GM18867 (cell line): ENCODE measurements around the gene PACC1.
A peak's percentile ranks its signal among the peaks of the same experiment; 100 is the strongest.

Source experiments
- ATAC-seq: cut with Tn5 transposase; IDR thresholded peaks from one replicate; pipeline ENCODE4 v1.9.1; 2021; ENCODE audit warnings: mild to moderate bottlenecking, moderate library complexity; ENCODE audit not compliant: unreplicated experiment

PACC1 gene

DNA sequence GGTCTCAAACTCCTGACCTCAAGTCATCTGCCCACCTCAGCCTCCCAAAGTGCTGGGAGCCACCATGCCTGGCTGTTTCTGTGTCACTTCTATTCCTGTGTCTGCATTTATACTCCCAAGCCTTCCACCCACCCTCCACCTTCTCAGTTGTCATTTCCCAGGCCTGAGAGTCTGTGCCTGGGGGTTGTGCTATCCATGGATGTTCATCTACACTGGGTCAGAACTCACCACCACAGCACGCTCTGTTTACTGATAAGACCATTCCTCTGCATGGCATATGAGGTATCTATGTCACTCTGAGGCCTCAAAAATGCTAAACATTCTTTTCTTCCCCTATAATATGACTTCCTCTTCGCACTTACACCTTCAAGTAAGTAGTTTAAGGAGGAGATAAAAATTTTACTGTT, 24.1 kb upstream of the PACC1 start:
- ATAC-seq = no peak

DNA sequence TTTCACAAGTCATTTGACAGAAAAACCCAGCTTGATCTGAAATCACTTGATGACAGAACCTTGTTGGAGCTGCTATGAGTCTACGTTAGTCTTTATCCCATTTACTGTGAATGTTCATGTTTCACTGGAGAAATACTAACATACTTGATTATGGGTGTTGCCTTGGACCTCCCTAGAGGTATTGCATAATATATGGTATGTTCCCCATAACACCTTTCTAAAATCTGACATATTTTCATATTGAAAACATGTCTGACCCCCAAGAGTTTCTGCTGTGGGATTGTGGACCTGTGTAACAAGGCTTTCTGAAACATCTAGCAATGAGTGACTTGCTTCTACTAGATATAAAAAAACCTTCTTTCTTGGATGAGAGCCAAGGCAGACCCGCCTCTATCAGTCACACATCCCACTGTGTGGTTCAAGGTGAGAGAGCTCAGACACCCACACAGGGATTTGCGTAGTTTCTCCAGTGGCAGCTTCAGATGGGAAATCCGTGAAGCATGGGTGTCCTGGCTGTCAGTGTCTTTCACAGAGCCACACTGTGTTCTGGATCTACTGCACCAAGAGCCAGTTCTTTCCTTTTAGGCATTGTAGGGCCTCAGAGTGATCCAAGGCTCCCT, 22.6 kb upstream of the PACC1 start:
- ATAC-seq = no peak

DNA sequence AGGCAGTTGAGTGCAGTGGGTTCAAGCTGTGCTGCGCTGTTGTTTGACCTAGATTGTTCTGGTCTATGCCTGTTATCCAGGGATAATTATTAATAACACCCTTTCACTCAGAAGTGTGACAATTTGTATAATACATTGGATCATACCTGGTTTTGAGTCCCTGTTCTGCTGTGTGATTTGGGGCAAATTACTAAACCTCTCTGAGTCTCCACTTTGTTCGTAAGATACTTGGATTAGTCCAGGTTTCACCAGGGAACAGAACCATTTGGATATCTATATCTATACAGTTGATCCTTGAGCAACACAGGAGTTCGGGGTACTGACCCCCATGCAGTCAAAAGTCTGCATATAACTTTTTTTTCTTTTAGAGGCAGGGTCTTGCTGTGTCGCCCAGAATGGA, 20.3 kb upstream of the PACC1 start:
- ATAC-seq = no peak

DNA sequence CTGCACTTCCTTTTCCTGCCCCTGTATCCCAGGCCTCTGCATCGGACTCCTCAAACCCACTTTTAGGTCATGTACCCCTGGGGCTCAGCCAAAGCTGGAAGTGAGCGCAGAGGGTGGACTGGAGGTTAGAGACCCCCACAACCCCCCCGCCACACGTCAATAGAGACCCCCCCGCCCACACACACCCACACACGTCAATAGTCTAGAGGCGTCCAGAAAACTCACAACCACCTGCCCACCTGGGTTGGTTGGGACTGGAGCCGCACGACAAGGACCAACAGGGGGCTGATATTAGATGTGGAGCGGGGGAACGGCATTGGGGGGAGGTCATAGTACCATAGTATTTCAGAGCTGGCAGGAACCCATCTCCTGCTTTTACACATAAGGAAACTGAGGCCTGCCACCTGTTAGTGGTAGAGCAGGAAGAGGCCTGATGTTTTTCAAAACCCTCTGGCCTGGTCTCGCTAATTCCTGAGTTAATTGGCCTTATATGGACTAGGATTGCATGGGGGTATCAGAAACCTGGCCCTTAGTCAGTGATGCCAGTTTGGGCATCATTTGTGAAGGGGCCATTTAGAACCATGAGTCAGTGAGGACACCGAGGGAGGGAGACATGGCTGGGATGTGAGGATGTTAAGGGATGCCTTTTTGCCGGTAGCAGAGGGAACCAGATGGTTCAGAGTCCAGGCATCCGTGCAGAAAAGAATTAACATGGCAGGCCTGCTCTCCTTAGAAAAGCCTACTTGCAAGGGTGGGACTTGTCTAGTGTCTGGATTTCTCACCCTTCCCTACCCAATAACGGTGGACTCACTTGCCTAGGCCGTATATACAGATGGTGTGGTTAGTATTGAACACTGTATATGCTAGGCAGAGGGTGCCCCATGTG, 19.1 kb upstream of the PACC1 start:
- ATAC-seq = no peak

GRCh38 chr1:212432661-212433576, 18.2 kb upstream of the PACC1 start, which contains the start of gene NENF:
Gene NENF, plus strand, starts transcription at chr1:212432920. Its CDS starts 24 bp downstream, at chr1:212432944.
- peak; percentile 99 for ATAC-seq

DNA sequence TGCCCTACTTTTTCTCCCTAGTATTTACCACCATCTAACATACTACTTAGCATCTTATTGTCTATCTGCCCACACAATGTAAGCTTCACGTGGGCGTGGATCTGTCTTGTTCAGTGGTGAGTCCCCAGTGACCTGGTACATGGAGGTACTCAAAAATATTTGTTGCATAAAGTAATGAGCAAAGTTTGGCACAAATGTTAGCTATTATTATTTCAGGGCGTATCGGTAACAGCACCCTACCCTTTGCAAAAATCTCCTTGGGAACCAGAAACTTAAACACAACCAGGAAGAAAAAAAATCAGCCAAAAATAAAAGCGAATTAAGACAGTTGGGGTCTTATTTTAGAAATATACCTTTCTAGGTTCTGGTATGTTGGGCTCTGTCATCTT, 17.6 kb upstream of the PACC1 start:
- no peak for ATAC-seq

DNA sequence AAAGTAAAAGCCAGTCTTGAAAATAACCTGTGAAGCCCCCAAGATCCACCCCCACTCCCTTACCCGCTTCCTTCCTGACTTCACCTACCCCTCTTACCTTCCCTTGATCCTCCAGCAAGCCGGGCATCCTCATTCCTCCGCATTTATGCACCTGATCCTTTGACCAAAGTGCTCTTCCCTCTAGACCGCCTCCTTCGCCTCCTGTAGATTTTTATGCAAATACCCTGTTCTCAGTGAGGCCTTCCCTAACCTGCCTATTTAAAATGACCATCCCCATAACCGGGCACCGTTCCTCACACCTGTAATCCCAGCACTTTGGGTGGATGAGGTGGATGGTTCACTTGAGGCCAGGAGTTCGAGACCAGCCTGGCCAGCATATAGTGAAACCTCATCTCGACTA, 17.0 kb upstream of the PACC1 start:
- no peak for ATAC-seq

GRCh38 chr1:212430955-212431394, 16.3 kb upstream of the PACC1 start:
- no peak for ATAC-seq

- no peak for ATAC-seq
Observed at GRCh38 chr1:212430416-212430815, 15.7 kb upstream of the PACC1 start.

- no peak for ATAC-seq
Observed at GRCh38 chr1:212428496-212428895, 13.8 kb upstream of the PACC1 start.

GRCh38 chr1:212423879-212424278, 9.2 kb upstream of the PACC1 start:
- ATAC-seq = no peak

DNA sequence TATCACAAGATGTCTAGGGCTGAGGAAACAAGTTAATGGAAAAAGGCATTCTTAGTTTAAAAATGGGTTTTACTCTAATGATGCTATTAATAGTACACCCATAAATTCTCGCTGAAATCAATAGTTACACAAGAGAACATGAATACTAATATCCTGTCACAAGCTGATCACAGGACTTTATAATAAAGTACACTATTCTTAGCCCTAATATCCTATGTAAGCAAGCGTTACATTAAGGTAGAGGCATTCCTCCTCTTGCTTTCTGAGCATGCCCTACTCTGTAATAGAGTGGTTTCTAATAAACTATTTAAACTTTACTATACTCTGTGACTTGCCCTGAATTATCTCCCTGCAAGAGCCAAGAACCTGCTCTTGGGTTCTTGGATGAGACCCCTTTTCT, 6.5 kb upstream of the PACC1 start:
- ATAC-seq = no peak

- no peak for ATAC-seq
Observed at GRCh38 chr1:212415107-212415841, 588 bp upstream of the PACC1 start.

DNA sequence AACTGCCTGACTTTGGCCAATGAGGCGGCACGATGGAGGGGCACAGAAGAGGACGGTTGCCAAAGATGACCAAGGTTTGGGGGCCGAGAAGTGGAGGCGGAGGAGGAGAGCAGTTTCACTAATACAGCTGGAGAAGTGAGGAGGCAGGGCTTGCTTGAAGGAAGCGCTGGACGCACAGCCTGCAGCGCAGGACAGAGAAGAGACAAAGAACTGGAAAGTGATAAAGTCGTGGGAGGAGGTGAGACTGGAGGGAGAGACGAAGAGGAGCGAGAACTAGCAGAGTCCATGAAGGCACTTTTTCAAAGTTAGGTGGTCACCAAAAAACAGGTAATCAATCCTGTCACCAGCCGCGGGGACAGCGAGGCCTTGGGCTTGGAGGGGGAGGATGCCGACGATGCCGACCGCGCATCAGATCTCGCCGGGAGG, 771 bp downstream of the PACC1 start:
- no peak for ATAC-seq

- no peak for ATAC-seq
Observed at GRCh38 chr1:212412374-212412773, 2.3 kb downstream of the PACC1 start.

GRCh38 chr1:212410231-212410820, 4.4 kb downstream of the PACC1 start:
- no peak for ATAC-seq

DNA sequence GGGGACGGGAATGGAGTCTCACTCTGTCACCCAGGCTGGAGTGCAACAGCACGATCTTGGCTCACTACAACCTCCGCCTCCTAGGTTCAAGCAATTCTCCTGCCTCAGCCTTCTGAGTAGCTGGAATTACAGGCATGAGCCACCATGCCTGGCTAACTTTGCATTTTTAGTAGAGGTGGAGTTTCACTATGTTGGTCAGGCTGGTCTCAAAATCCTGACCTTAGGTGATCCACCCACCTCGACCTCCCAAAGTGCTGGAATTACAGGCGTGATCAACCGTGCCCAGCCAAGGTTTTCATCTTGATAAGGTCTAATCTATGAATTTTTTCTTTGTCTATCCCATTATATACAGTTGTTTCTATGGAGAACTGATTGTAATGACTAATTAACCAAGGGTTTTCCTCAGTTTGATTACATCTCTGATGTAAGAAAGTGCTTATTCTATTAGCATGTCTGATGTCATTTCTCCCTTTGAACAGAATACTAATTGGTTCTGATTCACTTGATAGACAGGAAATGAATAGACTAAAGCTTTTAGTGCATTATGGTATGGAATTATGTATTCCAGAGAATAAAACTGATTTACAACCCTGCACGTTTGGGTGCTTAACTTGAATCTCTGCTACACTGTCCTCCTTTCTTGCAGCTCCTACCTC, 11.9 kb downstream of the PACC1 start:
- ATAC-seq = no peak

GRCh38 chr1:212401838-212402582, 12.7 kb downstream of the PACC1 start:
- ATAC-seq = no peak

DNA sequence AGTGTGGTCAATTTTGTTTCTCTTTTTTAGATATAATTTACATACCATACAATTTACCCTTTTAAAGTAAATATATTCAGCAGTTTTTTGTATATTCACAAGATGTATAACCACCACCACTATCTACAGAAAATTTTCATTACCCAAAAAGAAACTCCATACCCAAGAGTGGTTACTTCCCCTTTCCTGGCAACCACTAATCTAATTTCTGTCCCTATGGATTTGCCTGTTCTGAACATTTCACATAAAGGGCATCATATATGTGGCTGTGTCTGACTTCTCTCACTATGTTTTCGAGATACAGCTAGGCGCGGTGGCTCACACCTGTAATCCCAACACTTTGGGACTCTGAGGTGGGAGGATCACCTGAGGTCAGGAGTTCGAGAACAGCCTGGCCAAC, 13.6 kb downstream of the PACC1 start:
- no peak for ATAC-seq
